GM21360 (cell line): ENCODE data around the gene ACSM3.
A peak's percentile ranks its signal among the peaks of the same experiment; 100 is the strongest.
"Not testable (repeated sequence)": the region's sequence is repeated elsewhere in the genome, so short reads cannot be mapped to it uniquely, and the experiment has no call there.

Experiments used
- ATAC-seq: cut with Tn5 transposase; IDR thresholded peaks from one replicate; pipeline ENCODE4 v1.9.1; 2021; ENCODE audit warnings: mild to moderate bottlenecking, moderate library complexity; ENCODE audit not compliant: unreplicated experiment

The ACSM3 gene

GRCh38 chr16:20805684-20806167, 41.9 kb downstream of the ACSM3 start:
- ATAC-seq = not testable (repeated sequence)

DNA sequence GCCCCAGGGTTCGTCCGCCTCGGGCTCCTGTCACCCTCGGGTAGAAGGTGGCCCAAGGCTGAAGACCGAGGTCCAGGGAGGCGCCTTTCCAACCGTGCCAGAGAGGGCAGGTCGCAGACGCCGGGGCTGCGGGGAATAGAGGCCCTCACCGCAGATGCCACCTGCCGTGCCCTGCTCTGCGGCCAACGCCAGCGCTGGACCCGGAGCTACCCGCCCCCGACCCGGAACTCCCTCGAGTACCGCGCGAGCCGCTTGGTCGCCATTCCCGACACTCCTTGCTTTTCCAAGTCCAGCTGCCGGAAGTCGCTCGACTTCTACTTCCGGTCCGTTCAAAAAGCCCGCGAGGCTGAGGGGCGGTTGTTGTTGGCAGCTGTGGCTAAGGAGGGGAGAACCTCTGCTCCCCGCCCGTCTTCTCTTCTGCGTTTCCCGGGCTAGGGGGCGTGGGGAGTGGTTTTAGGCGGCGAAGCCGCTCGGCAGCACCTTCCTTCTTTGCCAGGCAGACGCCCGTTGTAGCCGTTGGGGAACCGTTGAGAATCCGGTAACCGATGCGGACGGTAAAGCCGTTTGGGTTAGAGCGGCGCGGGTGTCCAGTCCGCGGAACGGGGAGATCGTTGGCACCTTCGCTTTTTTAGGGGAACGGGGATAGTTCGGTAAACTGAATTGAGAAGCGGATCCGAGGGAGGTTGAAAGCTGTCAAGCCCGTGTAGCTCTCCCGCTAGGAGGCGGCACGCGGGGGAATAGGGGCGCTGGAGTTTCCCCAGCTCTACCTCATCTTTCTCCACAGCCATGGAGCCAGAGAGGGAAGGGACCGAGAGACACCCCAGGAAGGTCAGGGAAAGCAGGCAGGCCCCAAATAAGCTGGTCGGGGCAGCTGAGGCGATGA, 42.6 kb downstream of the ACSM3 start, which contains the start of the genes ERI2 and REXO5:
ERI2 (minus strand) TSS at position 305 of the 883 bp plus-strand sequence; CDS start at position 263, 42 bp downstream.
REXO5 (plus strand) TSS at position 360 of the 883 bp plus-strand sequence; CDS start at position 787, 427 bp downstream.
- ATAC-seq = peak; percentile 79

DNA sequence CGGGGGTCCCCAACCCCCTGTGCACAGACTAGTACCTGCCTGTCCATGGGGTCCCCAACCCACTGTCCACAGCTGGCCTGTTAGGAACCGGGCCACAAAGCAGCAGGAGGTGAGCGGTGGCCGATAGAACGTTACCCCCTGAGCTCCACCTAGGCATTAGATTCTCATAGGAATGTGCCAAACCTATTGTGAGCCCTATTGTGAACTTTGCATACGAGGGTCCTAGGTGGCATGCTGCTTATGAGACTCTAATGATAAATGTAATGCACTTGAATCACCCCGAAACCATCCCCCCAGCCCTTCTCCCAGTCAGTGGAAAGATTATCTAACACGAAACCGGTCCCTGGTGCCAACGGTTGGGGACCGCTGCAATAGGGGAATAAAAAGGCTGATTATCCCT, 44.0 kb downstream of the ACSM3 start:
- ATAC-seq = no peak

DNA sequence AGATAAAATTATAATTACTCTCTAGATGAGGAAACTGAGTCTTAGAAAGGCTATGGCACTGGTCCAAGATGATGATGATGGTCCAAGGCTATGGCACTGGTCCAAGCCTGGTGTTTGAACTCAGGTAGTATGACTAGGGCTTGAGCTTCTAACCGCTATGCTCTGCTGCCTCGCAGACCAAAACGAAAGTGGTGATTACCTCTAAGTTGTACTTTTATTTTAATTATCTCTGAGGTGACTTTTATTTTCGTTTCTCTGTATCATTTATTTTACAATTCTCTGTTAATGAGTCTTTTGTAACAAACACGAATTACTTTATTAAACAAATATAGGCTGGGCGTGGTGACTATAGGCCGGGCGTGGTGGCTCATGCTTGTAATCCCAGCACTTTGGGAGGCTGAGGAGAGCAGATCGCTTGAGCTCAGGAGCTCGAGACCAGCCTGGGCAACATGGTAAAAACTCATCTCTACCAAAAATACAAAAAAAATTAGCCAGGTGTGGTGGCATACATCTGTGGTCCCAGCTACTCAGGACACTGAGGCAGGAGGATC, 48.1 kb downstream of the ACSM3 start:
- no peak for ATAC-seq

DNA sequence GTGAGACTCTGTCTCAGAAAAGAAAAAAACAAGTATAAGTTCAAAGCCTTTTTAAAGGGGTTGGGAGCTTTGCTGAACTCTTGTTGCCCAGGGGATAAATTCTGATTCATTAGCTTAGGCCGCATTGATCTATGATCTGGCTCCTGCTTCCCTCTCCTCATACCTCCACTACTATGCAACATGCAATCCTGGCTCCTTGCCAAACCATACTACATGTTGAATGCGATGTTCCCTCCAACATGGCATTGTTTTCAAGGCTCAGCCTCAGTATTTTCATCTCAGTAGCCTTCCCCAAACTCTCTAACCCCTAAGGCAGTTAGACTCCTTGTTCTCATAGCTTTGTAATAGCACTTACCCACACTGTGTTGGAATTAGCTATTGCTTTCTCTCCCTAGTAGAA, 48.7 kb downstream of the ACSM3 start:
- no peak for ATAC-seq

DNA sequence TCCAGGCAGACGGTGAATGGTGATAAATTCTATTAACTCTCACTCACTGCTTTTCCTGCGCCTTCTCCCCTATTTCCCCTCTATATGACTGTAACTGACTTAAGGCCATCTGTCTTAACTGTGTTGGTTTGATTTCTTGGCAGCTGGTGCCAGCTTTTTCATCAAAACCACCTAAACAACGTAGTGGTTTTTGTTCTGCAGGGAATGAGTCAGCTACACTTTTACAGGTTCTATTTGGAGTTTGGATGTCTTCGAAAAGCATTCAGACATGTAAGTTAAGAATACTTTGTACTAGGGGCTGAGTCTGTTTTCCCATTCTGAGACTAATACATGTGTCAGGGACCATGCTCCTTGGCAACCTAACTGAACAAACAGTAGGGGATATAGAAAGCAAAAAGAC, 51.0 kb downstream of the ACSM3 start:
- no peak for ATAC-seq

- ATAC-seq = no peak
Observed at GRCh38 chr16:20818929-20819585, 55.2 kb downstream of the ACSM3 start.

DNA sequence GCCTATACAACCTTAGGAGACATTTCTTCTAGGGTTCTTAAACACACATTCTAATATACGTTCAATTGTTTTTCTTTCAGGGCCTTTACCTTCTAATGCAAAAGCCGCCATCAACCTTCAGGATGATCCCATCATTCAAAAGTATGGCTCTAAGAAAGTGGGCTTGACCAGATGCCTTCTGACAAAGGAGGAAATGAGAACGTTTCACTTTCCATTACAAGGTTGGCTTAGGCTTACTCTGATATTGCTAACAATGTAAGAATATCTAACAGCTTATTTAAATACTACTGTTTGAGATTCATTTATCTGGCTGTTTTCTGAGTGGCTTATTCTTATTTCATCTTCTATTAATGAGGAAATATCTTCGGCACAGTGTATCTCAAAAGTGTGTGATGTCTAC, 57.9 kb downstream of the ACSM3 start:
- no peak for ATAC-seq

DNA sequence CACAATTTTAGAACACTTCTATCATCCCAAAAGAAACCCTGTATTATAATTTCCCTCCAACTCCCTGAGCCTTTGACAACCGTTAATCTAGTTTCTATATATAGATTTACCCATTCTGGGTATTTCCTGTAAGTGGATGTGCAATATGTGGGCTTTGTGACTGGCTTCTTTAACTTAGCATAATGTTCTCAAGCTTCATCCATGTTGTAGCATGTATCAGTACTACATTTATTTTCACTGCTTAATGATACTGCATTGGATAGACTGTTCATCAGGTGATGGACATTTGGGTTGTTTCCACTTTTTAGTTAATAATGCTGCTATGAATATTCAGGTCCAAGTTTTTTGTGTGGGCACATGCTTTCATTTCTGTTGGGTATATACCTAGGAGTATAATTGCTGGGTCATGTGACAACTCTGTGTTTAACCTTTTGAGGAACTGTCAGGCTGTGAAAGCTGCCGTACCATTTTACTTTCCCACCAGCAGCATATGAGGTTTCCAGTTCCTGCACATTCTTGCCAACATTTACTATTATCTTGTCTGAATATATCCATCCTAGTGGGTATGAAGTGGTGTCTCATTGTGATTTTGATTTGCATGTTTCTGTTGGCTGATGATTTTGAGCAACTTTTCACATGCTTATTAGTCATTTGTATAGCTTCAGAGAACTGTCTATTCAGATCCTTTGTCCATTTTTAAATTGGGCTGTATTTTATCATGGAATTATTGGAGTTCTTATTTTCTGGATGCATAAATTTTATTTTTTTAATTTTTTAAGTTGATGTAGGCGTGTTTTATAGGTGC, 58.9 kb downstream of the ACSM3 start:
- no peak for ATAC-seq

GRCh38 chr16:20826039-20826566, 62.3 kb downstream of the ACSM3 start:
- ATAC-seq = no peak

DNA sequence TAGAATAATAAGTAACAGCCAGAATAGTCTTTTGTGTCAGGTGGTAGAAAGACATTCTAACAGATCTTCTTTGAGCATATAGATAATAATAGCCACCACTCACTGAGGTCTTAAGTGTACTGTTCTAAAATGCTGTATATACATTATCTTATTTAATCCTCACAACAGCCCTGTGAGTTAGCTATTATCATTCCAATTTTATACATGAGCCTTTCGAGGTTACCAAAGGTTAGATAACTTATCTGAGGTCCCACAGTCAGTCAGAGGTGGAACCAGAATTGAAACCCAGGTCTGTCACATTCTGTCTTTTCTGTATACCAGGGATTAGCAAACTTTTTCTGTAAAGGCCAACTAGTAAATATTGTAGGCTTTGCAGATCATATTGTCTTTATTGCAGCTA, 65.7 kb downstream of the ACSM3 start:
- no peak for ATAC-seq

GRCh38 chr16:20830372-20830771, 66.6 kb downstream of the ACSM3 start:
- ATAC-seq = no peak

DNA sequence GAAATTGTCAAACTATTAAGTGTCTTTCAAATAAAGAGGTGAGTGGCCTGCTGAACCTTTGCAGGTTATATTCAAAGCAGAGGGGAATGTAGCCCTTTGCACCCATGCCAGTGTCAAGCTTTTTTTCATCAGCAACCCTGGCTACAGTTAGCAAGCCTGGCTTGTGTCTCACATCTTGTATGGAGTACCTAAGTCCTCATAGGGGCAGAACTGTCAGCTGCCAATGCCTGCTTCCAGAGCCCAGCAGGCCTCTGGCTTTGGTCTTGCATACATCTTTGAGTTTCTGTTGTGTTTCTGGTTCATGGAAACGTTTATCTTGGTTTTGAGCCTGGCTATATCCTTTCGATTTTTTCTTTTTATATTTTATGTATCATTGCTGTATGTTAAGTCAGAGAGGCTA, 69.3 kb downstream of the ACSM3 start:
- ATAC-seq = no peak

DNA sequence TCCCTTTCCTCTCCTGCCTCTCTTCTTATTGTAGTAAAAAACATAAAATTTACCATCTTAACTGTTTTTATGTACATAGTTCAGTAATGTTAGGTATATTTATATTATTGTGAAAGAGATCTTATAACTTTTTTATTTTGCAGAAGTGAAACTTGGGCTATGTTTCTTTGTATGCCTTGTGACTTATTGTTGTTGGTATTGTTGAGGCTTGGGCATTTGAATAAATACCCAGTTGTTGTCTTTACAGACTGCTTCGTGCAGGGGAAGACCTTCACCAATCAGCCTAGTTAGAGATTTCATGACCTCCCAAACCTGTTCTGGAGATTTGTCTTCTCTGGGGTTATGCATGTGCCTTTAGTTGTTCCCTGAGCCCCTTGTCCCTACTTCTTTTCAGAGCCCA, 74.4 kb downstream of the ACSM3 start:
- no peak for ATAC-seq

DNA sequence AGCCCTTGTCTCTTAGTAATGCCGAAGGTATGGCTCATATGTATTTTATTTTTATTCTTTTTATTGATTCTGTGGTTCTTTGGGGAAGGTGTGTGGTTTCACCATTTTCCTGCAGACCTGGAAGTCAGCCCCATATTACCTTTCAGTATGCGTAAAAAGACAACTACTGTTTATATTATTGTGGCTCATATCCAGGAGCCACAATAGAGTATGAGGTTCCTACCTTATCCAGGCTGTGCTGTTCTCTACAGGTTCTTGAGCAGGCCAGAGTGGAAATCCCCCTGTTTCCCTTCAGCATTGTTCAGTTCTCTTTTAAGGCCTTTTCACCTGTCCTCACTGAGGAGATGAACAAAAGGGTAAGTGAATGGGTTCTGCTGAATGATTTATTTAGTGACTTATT, 75.7 kb downstream of the ACSM3 start:
- no peak for ATAC-seq

DNA sequence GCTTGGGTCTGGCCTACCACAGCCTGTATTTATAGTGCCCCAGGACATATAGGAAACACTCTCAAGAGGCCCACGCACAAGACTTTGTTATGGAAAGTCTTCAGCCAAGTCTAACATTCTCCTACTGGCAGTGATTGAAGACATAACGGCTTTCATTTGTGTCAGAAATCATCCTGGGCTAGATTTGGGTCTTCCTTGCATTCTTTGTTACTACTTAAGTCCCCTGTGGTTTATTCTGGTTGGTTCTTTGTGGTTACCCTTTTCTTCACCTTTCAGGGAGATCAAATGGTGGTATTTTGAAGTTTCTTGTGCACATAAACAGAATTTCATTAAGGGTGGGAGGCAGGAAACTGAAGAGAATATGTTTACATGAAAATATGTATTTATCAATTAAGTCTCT, 80.2 kb downstream of the ACSM3 start:
- no peak for ATAC-seq

DNA sequence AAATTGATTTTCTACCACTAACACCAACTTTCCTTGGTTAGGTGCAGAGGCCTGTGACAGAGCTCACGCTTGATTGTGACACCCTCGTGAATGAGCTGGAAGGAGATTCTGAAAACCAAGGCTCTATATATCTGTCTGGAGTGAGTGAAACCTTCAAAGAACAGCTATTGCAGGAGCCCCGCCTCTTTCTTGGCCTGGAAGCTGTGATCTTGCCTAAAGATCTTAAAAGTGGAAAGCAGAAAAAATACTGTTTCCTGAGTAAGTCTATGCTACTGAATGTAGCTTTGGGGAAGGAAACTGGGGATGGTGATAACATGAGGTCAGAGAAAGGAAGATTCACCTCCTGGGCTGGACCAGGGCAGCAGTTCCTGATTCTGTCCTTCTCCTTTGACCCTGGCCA, 80.8 kb downstream of the ACSM3 start:
- no peak for ATAC-seq

DNA sequence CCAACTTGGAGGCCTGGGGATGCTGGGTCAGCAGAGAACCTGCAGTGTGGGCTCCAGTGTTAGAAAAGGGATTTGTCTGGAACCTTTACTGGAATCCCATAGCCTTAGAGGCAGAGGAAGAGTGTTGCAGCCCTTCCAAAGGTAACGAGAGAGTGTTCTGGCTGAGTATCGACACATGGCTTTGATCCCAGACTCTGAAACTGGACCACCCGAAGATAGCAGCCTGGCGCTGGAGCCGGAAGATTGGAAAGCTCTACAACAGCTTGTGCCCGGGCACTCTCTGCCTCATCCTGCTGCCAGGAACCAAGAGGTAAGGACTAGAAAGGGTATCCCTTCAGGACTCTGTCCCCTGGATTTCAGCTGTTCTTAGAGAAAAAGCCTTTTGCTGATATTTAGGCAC, 82.2 kb downstream of the ACSM3 start:
- no peak for ATAC-seq

DNA sequence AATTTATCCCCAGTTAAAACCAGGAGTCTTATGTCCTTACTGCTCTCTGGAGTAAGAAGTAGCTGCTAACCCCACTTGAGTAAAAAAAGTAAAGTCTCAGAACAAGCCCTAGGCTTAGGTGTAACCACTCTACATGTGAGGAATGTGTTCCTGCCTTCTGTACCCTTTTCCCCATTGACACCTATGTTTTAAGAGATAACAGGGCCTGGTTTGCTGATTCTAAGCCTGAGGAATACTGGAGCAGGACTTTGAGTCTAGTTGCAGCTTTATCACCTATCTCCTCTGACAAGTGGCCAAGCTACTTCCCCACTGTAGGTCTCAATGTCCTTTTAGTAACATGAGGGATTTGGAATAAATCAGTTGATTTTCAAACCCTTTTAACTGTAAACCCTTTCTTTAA, 82.7 kb downstream of the ACSM3 start:
- ATAC-seq = no peak
